ENCODE data around the gene GASK1A. TPM values are rescaled to one million over a fixed set of nuclear protein-coding genes. Genes with fewer than 3 reads are reported as not detected.

GASK1A gene
- total and polyA plus RNA-seq, 2 of the 8 experiments (the other 6 are each of a cell fraction or from before 2014, with no cell fraction given) = 4.7 to 7.9 TPM

DNA sequence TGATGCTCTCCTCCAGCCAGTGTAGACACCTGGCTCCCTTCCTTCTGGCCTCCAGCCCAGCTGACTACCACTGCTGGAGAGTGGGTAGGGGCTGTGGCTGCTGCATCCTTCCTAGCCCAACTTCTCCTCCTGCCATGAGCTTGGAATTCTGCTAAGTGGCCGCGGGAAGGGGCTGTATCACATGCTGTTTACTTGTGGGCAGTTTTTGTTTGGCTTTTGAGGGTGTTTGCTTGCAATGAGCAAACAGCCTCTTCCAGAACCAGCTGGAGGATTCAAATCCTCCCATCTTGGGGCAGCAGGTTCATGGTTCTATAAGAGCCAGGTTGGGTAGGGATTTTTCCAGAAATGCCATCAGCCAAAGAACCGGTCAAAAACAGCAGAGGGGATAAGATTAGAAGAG, 9.0 kb downstream of the GASK1A start:
- Histone ChIP-seq H2BK20ac (ENCODE audit: low read length) (peak overlapping the region; percentile 83; the same call in 1 of the 2 replicates), H3K4me2 (ENCODE audit: insufficient read depth in 1 of 2, low read depth in 2 of 2, low read length in 2 of 2) (no peak overlapping the region), H3K23ac (ENCODE audit: insufficient read length) (no peak overlapping the region), H2BK120ac (replicated peaks; ENCODE audit: low read depth, low read length) (no peak overlapping the region), H3K79me1 (ENCODE audit: low read depth, low read length) (peaks cover 4% of the 10 kb centered on the region; the same call in 1 of the 2 replicates), H3K36me3 (ENCODE audit: control insufficient read depth in 2 of 4, insufficient read depth in 4 of 4, low read length in 3 of 4) (no peaks in the 10 kb centered on the region), H4K91ac (replicated peaks; ENCODE audit: insufficient read length, low read length) (no peak overlapping the region), H3K9ac (replicated peaks in 1 of 4; ENCODE audit: extremely low read depth in 1 of 4, low read depth in 3 of 4, low read length in 3 of 4) (no peak overlapping the region), H4K5ac (ENCODE audit: insufficient read length, low read depth, low read length) (no peak overlapping the region), H3K18ac (ENCODE audit: extremely low read depth, low read length) (no peak overlapping the region), H3K23me2 (ENCODE audit: low read depth, low read length) (no peaks in the 10 kb centered on the region), H4K8ac (ENCODE audit: extremely low read depth, insufficient read depth, low read length) (no peak overlapping the region), H2BK5ac (ENCODE audit: low read depth, low read length) (0 out of 2 replicates have a peak overlapping the region, but pooled peaks have one; percentile 79), H2AK5ac (ENCODE audit: low read depth, low read length) (peak overlapping the region; percentile 80; the same call in 1 of the 2 replicates), H3K4me3 (ENCODE audit: extremely low read depth in 1 of 4, insufficient read depth in 2 of 4, low read depth in 3 of 4, low read length in 4 of 4) (no peak overlapping the region), H3K4me1 (replicated peaks in 1 of 4; ENCODE audit: control insufficient read depth in 3 of 4, insufficient read depth in 4 of 4, low read length in 3 of 4) (peaks cover 5 to 41% (median 19%) of the 10 kb centered on the region in 4 experiments), H3K79me2 (ENCODE audit: control insufficient read depth in 1 of 2, insufficient read depth in 2 of 2, low read length in 2 of 2) (peaks cover 0 to 2% of the 10 kb centered on the region in 2 experiments; a peak in 1 of 4 replicates), H3K27me3 (replicated peaks in 1 of 4; ENCODE audit: control insufficient read depth in 3 of 4, extremely low read depth in 1 of 4, insufficient read depth in 3 of 4, low read length in 3 of 4) (no peaks in the 10 kb centered on the region), H2BK12ac (ENCODE audit: low read depth, low read length) (0 out of 2 replicates have a peak overlapping the region, but pooled peaks have one; percentile 43), H4K20me1 (replicated peaks in 1 of 2; ENCODE audit: control insufficient read depth in 1 of 2, insufficient read depth in 2 of 2, low read length in 2 of 2) (no peaks in the 10 kb centered on the region), H2BK15ac (ENCODE audit: low read length) (no peak overlapping the region), H3K4ac (replicated peaks; ENCODE audit: insufficient read length, low read depth, low read length) (no peak overlapping the region), H3K27ac (ENCODE audit: low read depth, low read length) (no peak overlapping the region), H3K56ac (replicated peaks; ENCODE audit: insufficient read length, low read depth, low read length) (no peak overlapping the region), H3K9me3 (ENCODE audit: insufficient read depth in 2 of 2, low read depth in 1 of 2, low read length in 1 of 2) (0 out of 4 replicates have a peak, but pooled peaks cover 0 to 3% of the 10 kb centered on the region in 2 experiments), H3K14ac (ENCODE audit: insufficient read length) (no peak overlapping the region), H2AFZ (ENCODE audit: low read length) (no peak overlapping the region)
- 90% methylated on average over 3 of the region's 3 CpGs; no CpG with 5 or more reads in 1 of the 2 experiments for WGBS, 2 experiments (ENCODE audit: extremely low coverage in 1 of 2, insufficient coverage in 1 of 2, insufficient read length in 1 of 2, insufficient replicate concordance in 2 of 2, low coverage in 1 of 2, low lambda C conversion rate in 2 of 2, missing lambda C conversion rate in 1 of 2)
- TF ChIP-seq SUZ12 (IDR thresholded peaks at IDR 0.05; ENCODE audit: low read length) (no peak), EP300 (IDR thresholded peaks at IDR 0.05; ENCODE audit: borderline replicate concordance in 1 of 2, low read depth in 2 of 2, low read length in 2 of 2) (no peak), TAF7 (optimal IDR thresholded peaks at IDR 0.05; ENCODE audit: borderline replicate concordance, low read depth, low read length) (no peak), ZNF274 (IDR thresholded peaks at IDR 0.05; ENCODE audit: borderline replicate concordance, extremely low read depth, low read length) (no peak), POLR2AphosphoS5 (IDR thresholded peaks at IDR 0.05; ENCODE audit: low read depth, low read length) (no peak), GABPA (IDR thresholded peaks at IDR 0.05; ENCODE audit: borderline replicate concordance, insufficient read depth, low read length) (no peak), SIX5 (IDR thresholded peaks at IDR 0.05; ENCODE audit: low read depth, low read length) (no peak), FOSL1 (IDR thresholded peaks at IDR 0.05; ENCODE audit: insufficient read depth, low read depth, low read length) (no peak), TAF1 (IDR thresholded peaks at IDR 0.05; ENCODE audit: low read depth, low read length) (no peak), RAD21 (IDR thresholded peaks at IDR 0.05 in 1 of 2, conservative IDR thresholded peaks at IDR 0.05 in 1 of 2; ENCODE audit: low read depth in 2 of 2, low read length in 2 of 2) (no peak), NANOG (IDR thresholded peaks at IDR 0.05; ENCODE audit: insufficient read depth, low read depth, low read length, poor library complexity, severe bottlenecking) (no peak), CTBP2 (IDR thresholded peaks at IDR 0.05; ENCODE audit: borderline replicate concordance, insufficient read depth, insufficient read length, low read length) (no peak)
- ChIA-PET CTCF (ENCODE audit: partially characterized antibody) (interaction anchor here (0.7 to 3.2 kb wide), 5 partner anchors 9 to 166 kb away, joined by 3 to 17 read pairs (median 6); no protein-coding TSS in a partner anchor), POLR2A (ENCODE audit: partially characterized antibody) (interaction anchor here (1.0 to 1.1 kb wide), 2 partner anchors 8 to 10 kb away, joined by 3 to 4 read pairs; partner anchors contain the start of gene GASK1A)
- FAIRE-seq = no peak
- DNase-seq (ENCODE audit: low read depth in 1 of 2, low spot score in 2 of 2) = no peak
